GM21825 (cell line): ENCODE results near the gene MYO5C.
A peak's percentile ranks its signal among the peaks of the same experiment; 100 is the strongest.
"Not testable (repeated sequence)": the region's sequence is repeated elsewhere in the genome, so short reads cannot be mapped to it uniquely, and the experiment has no call there.

ENCODE experiments used
- ATAC-seq: cut with Tn5 transposase; IDR thresholded peaks from one replicate; pipeline ENCODE4 v1.9.1; 2021; ENCODE audit warnings: mild to moderate bottlenecking, moderate library complexity; ENCODE audit not compliant: unreplicated experiment

MYO5C gene

DNA sequence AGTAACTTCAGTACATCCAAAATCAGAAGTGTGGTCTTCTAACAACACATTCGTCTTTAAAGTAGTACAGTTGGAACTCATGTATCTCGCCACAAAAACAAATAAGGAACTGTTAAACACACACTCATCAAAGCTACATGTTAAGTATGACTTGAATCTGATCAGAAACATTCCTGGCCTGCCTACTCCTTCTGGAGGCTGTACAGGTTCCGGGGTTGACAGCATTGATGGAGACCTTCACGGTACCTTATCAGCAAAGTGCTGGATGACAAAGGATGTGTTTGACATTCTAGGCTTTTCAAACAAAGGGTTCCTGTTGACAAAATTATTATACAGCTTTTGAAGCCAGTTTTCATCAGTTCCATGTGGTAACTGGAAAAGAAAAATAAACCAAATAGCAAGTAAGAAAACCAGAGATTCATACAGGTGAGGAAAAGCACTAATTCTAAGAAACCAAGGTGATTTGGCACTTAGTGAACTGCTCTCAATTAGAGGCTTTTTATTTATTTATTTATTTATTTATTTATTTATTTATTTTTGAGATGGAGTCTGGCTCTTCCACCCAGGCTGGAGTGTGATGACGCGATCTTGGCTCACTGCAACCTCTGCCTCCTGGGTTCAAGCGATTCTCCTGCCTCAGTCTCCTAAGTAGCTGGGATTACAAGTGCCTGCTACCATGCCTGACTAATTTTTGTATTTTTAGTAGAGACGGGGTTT lies 44.3 kb downstream of the MYO5C start:
- ATAC-seq, result no peak

DNA sequence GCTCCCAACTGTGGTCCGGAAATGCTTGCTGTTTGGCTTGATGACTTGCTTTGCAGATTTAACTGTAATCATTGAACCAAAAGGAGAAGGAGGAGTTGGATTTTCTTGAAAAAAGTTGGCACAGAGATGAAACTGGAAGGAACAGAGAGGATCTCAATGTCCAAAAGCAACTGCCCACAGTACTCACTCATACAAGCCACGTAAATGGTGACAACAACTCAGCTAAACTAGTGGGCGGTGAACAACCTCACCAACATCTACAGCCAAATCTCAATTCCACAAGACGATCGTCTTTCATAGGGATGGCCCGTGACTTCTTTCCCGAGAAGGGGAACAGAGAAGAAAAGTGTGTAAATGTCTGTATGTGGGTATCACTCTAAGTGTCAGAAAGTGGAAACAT lies 48.1 kb downstream of the MYO5C start:
- ATAC-seq, result no peak

GRCh38 chr15:52246686-52247431 lies 48.7 kb downstream of the MYO5C start:
- ATAC-seq, result no peak

DNA sequence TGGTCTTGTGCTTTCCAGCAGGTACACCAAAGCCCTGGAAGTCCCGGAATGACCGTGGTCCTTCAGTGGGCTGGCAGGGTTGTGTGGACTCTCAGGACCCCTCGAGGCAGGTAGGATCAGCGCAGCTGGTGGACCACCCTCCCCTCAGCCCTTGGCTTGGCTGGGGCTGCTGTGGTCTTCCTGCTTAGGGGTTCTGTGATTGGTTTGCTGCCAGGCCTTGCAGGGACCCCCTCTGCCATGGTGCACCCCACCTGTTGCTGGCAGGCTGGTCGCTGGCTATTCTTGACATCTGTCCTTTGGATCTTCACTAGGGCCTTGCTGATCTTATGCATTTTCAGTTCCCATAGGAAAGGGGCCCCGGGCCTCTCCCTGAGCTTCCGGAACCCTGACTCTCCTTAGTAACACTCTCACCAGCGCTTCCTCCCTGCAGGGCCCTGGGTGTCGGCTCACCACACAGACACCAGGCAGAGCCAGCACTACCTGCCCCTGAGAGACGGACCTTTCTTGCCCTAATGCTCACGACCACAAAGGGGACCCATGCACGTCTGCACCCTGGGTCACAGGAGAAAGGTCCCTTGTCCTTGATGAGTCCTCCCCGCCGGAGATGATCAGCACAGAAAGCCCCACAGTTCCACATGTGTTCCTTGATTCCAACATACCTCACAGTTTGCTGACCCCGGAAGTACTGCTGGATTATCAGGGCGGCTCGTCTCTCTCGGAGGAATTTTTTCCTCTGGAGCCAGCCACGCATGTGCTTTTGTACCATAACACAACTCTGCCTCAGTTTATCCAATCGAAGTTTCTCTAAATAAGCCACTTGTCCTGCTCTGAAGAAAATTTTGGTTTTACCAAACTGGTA lies 51.7 kb downstream of the MYO5C start:
- ATAC-seq, result no peak

DNA sequence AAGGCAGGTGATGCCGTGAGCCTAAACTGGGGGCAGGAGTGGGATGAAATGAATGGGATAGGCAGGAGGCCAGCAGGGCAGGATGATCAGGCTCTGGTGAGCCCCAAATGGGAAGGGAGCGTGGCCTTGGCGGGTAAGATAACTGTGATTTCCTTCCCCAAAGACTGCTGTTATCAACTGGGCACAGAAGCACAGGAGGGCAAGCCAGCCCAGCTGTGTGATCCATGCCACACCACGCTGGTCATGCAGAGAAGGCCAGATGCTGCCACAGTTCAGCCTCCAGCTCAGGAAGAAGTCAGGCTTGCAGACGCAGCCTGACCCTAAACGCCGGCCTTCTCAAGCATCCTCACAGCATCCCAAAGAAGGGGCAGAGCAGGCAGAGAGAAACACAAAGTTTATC lies 52.3 kb downstream of the MYO5C start:
- no peak for ATAC-seq

DNA sequence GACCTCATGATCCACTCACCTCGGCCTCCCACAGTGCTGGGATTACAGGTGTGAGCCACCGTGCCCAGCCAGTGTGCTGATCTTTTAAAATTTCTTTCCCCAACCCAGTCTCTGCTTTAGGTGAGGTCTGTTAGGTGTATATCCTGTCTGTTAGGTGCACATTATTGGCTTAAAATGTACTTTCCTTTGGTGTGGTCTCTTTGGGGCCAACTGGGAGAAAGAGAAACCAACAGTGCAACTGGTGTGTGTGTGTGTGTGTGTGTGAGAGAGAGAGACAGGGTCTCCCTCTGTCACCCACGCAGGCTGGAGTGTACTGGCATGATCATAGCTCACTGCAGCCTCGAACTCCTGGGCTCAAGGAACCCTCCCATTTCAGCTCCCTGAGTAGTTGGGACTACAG lies 54.1 kb downstream of the MYO5C start:
- no peak for ATAC-seq

DNA sequence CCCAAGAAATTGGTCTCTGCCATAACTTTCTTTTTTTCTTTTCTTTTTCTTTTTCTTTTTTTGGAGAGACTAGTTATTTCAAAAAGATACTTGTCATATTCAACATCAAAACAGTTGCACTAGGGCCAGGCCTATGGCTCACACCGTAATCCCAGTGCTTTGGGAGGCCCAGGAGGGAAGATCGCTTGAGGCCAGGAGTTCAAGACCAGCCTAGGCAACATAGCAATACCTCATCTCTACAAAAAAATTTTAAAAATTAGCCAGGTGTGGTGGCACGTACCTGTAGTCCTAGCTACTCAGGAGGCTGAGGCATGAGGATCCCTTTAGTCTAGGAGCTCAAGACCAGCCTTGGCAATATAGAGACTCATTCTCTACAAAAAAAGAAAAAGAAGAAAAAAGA lies 55.4 kb downstream of the MYO5C start:
- ATAC-seq, result no peak

DNA sequence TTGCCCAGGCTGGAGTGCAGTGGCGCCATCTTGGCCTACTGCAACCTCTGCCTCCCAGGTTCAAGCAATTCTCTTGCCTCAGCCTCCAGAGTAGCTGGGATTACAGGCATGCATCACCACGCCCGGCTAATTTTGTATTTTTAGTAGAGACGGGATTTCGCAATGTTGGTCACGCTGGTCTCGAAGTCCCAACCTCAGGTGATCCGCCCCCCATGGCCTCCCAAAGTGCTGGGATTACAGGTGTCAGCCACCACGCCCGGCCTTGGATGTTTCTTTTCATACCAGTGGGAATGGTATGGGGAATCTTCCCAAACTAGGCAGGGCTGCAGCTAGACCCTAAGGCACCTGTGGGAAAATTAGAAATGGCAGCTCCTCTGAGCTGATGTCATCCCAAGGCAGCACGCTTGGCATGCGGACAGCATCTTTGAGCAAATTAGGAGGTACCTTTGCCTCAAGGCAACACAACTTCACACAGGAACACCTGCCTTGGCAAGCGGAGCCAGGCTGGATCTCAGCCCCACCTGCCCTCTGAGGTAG lies 56.5 kb downstream of the MYO5C start:
- not testable (repeated sequence) for ATAC-seq

GRCh38 chr15:52238149-52238548 lies 57.5 kb downstream of the MYO5C start:
- ATAC-seq, result no peak

DNA sequence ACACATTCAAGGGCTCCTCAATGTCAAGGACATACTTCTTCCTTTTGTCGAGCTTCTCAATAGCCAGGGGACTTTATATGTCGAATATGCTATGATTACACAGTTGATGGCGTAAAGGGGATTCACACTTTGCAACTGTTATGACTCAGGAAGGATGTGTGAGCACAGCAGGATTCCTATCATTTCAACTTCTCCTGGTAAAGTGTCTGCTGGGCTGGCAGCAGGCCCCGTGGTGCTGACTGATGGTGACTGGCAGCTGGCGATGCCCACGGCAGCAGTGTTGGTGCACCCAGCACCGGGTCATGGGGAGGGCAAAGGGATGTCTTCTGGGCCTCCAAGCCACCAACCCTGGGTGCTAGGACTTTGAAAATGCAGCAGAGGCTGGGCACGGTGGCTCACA lies 59.6 kb downstream of the MYO5C start:
- ATAC-seq, result no peak

DNA sequence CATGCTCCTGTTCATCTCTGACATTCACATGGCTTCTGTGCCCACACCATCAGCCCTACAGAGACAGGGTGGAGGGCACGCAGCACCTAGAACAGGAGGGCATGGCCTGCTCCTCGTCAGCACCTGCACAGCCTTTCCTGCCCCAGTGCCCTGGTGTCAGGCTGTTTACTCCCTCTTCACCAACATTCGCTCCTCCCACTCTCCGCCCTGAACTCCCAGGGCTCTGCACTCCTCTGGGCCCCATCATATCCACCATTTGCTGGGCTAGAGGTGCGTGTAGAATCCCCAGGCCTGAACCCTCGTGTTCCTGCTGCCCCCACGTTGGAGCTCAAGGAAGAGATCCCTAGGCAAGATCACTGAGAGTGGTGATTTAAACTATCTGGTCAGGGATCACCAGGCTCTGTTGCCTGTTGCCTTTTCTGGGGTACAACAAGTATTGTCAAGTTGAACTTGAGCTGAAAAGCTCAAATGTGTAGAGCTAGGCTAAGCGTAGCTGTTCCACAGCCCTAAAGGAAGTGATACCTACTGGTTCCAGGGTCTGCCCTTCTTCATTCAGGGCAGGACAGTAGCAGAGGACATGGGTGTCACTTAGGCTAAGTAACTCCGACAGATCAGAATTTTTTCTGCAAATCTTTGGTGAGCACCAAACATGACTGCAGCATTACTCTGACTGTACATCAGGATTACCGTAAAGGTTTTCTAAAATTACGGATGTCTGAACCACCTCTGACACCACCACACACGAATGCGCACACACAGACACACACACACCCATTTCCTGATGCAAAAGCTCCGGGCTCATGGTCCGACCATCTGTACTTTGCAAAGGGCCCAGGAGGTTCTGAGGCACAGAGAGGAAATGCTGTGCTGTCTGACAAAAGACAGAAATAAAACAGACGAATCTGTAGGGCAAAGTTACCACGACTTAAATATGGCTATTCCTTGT lies 60.7 kb downstream of the MYO5C start:
- ATAC-seq, result peak; percentile 39

DNA sequence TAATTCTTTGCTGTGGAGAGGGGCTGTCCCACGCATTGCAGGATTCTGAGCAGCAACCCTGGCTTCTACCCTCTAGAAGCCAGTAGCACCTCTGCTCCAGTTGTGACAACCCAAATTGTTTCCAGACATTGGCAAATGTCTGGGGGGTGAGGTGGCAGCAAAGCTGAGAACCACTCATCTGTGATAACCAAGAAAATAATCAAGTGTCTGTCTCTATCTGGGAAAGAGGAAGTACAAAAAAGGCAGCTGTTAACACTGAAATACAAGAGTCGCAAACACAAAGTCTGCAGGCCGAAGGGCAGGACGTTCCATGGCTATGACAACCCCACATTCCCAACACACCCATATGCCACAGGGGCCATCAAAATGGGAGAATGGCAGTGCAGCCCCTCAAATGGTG lies 62.2 kb downstream of the MYO5C start:
- ATAC-seq, result no peak

DNA sequence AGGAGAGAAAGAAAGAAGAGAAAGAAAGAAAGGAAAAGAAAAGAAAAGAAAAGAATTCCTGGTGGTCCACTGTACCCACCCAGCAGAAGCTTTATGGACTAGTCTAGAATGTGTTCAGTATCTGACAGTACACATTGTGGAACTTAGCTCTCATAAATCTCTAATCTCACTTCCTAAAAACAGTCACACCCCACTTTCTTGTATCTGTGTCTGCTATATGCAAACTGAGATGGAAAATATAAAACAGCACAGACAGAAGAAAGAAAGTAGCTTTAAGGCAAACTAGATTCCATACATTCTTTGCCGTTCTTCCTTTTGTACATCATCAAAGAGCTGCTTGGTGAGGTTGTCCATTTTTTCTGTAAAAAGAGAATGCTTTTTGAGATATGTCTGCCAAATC lies 63.3 kb downstream of the MYO5C start:
- ATAC-seq, result peak; percentile 60

DNA sequence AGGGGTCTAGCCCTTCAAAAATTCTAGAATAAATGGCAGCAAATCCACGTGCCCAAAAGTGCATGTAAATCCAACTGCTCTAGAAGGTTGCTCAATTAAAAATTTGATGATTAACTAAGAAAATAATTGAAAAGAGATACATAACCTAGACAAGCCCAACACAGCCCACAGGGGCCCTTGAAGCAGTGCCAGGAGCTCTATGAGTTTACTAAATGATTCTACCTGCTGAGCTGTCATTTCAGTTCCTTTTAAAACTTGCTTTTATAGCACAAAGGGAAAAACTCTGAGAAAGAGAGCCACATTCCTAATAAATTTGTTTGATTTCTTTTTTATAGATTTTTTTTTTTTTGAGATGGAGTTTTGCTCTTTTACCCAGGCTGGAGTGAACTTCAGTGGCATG lies 65.5 kb downstream of the MYO5C start:
- no peak for ATAC-seq

DNA sequence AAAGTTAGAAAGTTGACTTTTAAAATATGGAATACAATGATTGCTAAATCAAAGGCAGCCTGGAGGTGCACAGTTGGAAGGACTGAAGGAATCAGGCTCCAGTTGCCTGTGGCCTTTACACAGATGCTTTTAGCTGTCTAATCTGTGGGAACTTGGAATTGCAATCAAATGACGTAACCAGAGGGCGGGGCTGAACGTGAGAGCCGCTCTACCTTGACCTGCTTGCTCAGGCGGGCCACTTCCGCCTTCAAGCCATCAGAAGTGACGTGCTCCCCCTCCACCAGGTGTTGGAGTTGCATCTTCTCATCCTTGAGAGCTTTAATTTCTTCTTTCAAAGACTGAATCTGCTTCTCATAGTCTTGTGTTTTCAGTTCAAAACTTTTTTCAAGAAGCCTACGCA lies 66.7 kb downstream of the MYO5C start:
- ATAC-seq, result no peak

DNA sequence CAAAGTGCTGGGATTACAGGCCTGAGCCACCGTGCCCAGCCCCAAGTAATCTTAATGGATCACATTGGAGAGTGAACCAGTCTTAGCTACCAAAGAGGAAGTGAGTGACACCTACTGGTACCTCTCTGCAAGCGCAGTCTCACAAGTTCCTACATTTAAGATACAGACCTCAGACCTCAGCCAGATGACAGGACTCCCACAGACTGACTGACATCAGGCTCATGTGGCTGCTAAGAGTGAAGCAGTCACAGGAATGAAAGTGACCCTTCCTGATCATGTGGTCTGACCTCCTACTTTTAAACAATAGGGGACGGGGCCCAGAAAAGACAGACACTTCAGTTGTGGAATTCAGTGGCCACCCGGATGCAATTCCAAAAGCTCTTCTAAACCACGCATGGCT lies 68.1 kb downstream of the MYO5C start:
- ATAC-seq, result peak; percentile 56

DNA sequence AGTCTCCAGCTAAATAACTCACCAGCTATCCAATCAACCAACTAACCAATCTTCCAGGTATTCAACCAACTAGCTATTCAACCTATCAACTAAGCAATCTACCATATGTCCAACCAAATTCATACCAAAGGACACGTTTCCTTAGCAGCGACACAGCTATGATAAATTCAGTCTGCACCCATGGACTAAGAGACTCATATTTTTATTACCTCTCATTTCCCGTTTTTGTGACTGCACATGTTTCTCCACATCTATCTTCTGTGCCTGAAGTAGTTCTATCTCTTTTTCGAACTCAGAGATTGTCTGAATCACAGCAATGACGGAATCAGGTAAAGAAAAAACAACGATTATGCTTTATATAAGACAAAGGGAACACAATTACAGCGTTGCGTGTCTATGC lies 70.4 kb downstream of the MYO5C start:
- no peak for ATAC-seq

- no peak for ATAC-seq
Observed at GRCh38 chr15:52224211-52224610, 71.4 kb downstream of the MYO5C start.

DNA sequence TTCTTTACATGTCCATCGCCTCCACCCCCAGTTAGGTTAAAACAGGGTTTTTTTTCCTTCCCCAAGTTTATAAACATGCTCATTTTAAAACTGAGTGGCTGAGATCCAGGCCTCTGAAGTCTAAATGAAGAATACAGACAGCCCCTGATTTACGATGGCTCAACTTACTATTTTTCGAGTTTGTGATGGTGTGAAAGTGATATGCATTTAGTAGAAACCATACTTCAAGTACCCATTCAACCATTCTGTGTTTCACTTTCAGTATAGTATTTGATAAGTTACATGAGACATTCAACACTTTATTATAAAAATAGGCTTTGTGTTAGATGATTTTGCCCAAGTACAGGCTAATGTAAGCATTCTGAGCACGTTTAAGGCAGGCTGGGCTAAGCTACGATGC lies 73.9 kb downstream of the MYO5C start:
- ATAC-seq, result no peak

GRCh38 chr15:52220937-52221660 lies 74.5 kb downstream of the MYO5C start:
- ATAC-seq, result no peak
